GM12878 (cell line): Measurements from ENCODE around the gene WBP11. TPM values are rescaled to one million over a fixed set of nuclear protein-coding genes. Genes with fewer than 3 reads are reported as not detected.

Source experiments
- ATAC-seq: fragments of 200-7000 bp; cut with Tn5 transposase; 3 replicates; pipeline ENCODE4 v1.9.1; 2020; ENCODE audit warnings: mild to moderate bottlenecking, moderate library complexity
- BruUV-seq: library from RNA; stranded (reverse); fragments of 400-500 nt; replicated peaks from 2 replicates; lab custom pipeline; 2021; lab: Mats Ljungman, UMichigan
- CTCF ChIA-PET: fragments of 300-600 bp; sonication (Branson Sonifier 250); formaldehyde crosslinking; extraction: SDS; loops from one replicate; lab custom pipeline; 2021; ENCODE audit warnings: inconsistent platforms; lab: Yijun Ruan, JAX
- POLR2A ChIA-PET: fragments of 350-600 bp; formaldehyde crosslinking; extraction: SDS; loops from one replicate; lab custom pipeline; 2021; ENCODE audit warnings: inconsistent platforms; lab: Charles Lee
- RAD21 ChIA-PET: fragments of 300-600 bp; sonication (Branson Sonifier 250); formaldehyde crosslinking; loops from one replicate; lab custom pipeline; 2023; ENCODE audit warnings: antibody characterized with exemption; ENCODE audit not compliant: unreplicated experiment; lab: Charles Lee
- SMC1A ChIA-PET: fragments of 300-600 bp; sonication (Branson Sonifier 250); formaldehyde crosslinking; loops from one replicate; lab custom pipeline; 2023; ENCODE audit not compliant: unreplicated experiment, uncharacterized antibody; lab: Charles Lee
- DNase-seq: peaks from one replicate; pipeline ENCODE4 v3.0.0-alpha.2; 2011; ENCODE audit warnings: low read depth, low spot score
- FAIRE-seq: peaks from 3 replicates; lab custom pipeline; 2011; peaks lifted over from hg19 to GRCh38; lab: Jason Lieb, UNC
- H2AFZ ChIP-seq: 2 replicates; pipeline ENCODE4 v1.6.0; 2011; ENCODE audit warnings: low read depth, low read length, control low read depth; ENCODE audit not compliant: control insufficient read depth
- H3K27ac ChIP-seq: 2 replicates; pipeline ENCODE4 v1.5.1; 2011; ENCODE audit warnings: control low read depth; ENCODE audit not compliant: control insufficient read depth, insufficient read depth
- H3K27me3 ChIP-seq, 2 experiments: replicated peaks in 1 of 2; 2 replicates each; pipeline versions ENCODE4 v1.6.0 to v1.6.1; 2011; ENCODE audit warnings: low read length in 1 of 2; ENCODE audit not compliant: control insufficient read depth in 2 of 2, insufficient read depth in 2 of 2
- H3K36me3 ChIP-seq, 2 experiments: 2 replicates each; pipeline ENCODE4 v1.5.1; 2011; ENCODE audit warnings: low read length in 1 of 2; ENCODE audit not compliant: control insufficient read depth in 2 of 2, insufficient read depth in 2 of 2
- H3K4me1 ChIP-seq: 2 replicates; pipeline ENCODE4 v1.6.1; 2011; ENCODE audit warnings: mild to moderate bottlenecking, low read length, moderate library complexity, mixed read lengths; ENCODE audit not compliant: control insufficient read depth, insufficient read depth
- H3K4me2 ChIP-seq: 2 replicates; pipeline ENCODE4 v1.6.0; 2011; ENCODE audit warnings: control low read depth; ENCODE audit not compliant: control insufficient read depth, insufficient read depth
- H3K4me3 ChIP-seq: fragments of 200-600 bp; sonication (generic); 2 replicates; pipeline ENCODE4 v1.5.1; 2016
- H3K79me2 ChIP-seq: 2 replicates; pipeline ENCODE4 v1.6.0; 2011; ENCODE audit warnings: low read length; ENCODE audit not compliant: control insufficient read depth, insufficient read depth
- H3K9ac ChIP-seq: 2 replicates; pipeline ENCODE4 v1.8.0; 2011; ENCODE audit warnings: low read length, control low read depth, mixed read lengths; ENCODE audit not compliant: control insufficient read depth, insufficient read depth
- H3K9me3 ChIP-seq: replicated peaks from 3 replicates; pipeline ENCODE4 v1.5.1; 2011; ENCODE audit warnings: mild to moderate bottlenecking, low read length; ENCODE audit not compliant: control insufficient read depth, insufficient read depth
- H4K20me1 ChIP-seq: 2 replicates; pipeline ENCODE4 v1.6.0; 2011; ENCODE audit not compliant: control insufficient read depth, insufficient read depth
- ASH2L ChIP-seq: fragments of 300-600, 200-600 bp; sonication (generic); IDR thresholded peaks from 2 replicates; pipeline ENCODE4 v1.6.1; 2017; ENCODE audit warnings: low read depth, mild to moderate bottlenecking, borderline replicate concordance
- BHLHE40 ChIP-seq, 2 experiments: fragments of 450-650 bp in 1 of 2; IDR thresholded peaks; 2 replicates each; pipeline ENCODE4 v1.6.1; 2011 to 2017; ENCODE audit warnings: low read depth in 2 of 2, borderline replicate concordance in 1 of 2, improper control_type of control experiment in 1 of 2, low read length in 1 of 2, mild to moderate bottlenecking in 1 of 2
- BMI1 ChIP-seq: fragments of 450-650 bp; IDR thresholded peaks from 2 replicates; pipeline ENCODE4 v1.6.1; 2016; ENCODE audit warnings: mild to moderate bottlenecking, moderate library complexity, borderline replicate concordance
- BRCA1 ChIP-seq: IDR thresholded peaks from 2 replicates; pipeline ENCODE4 v1.6.1; 2011; ENCODE audit warnings: low read depth, low read length, improper control_type of control experiment
- EGR1 ChIP-seq, 2 experiments: IDR thresholded peaks; 1 replicate in 1 of 2; 2 replicates in 1 of 2; pipeline ENCODE4 v1.6.1; 2011 to 2012; ENCODE audit warnings: low read depth in 2 of 2, low read length in 2 of 2, borderline replicate concordance in 1 of 2, mild to moderate bottlenecking in 1 of 2, moderate library complexity in 1 of 2
- ESRRA ChIP-seq: IDR thresholded peaks from 2 replicates; pipeline ENCODE4 v1.6.1; 2012; ENCODE audit warnings: mild to moderate bottlenecking, low read length, improper control_type of control experiment
- FOS ChIP-seq: IDR thresholded peaks from 3 replicates; pipeline ENCODE4 v1.6.1; 2011; ENCODE audit warnings: borderline replicate concordance; ENCODE audit not compliant: insufficient read length; ENCODE audit errors: extremely low read depth
- IKZF1 ChIP-seq: fragments of 450-650 bp; conservative IDR thresholded peaks from 2 replicates; pipeline ENCODE4 v1.6.1; 2017; ENCODE audit warnings: antibody characterized with exemption, mild to moderate bottlenecking
- JUND ChIP-seq: IDR thresholded peaks from 2 replicates; pipeline ENCODE4 v1.6.1; 2012; ENCODE audit warnings: low read depth, mild to moderate bottlenecking, low read length, improper control_type of control experiment, moderate library complexity
- KLF5 ChIP-seq: fragments of 450-650 bp; IDR thresholded peaks from 2 replicates; pipeline ENCODE4 v1.6.1; 2014; ENCODE audit warnings: mild to moderate bottlenecking; ENCODE audit not compliant: partially characterized antibody
- LARP7 ChIP-seq: fragments of 450-650 bp; IDR thresholded peaks from 2 replicates; pipeline ENCODE4 v1.6.1; 2017; ENCODE audit warnings: mild to moderate bottlenecking
- MTA2 ChIP-seq: fragments of 450-650 bp; IDR thresholded peaks from 2 replicates; pipeline ENCODE4 v1.6.1; 2016; ENCODE audit warnings: low read depth, mild to moderate bottlenecking, moderate library complexity
- NFIC ChIP-seq: IDR thresholded peaks from 2 replicates; pipeline ENCODE4 v1.6.1; 2012; ENCODE audit warnings: low read depth, mild to moderate bottlenecking, inconsistent platforms, low read length, moderate library complexity
- NR2C1 ChIP-seq: fragments of 450-650 bp; IDR thresholded peaks from 2 replicates; pipeline ENCODE4 v1.6.1; 2017; ENCODE audit warnings: antibody characterized with exemption, mild to moderate bottlenecking, moderate library complexity
- NR2F1 ChIP-seq: fragments of 450-650 bp; conservative IDR thresholded peaks from 2 replicates; pipeline ENCODE4 v1.6.1; 2017; ENCODE audit warnings: mild to moderate bottlenecking
- RELA ChIP-seq: fragments of 450-650 bp; IDR thresholded peaks from 2 replicates; pipeline ENCODE4 v1.8.0; 2014; ENCODE audit warnings: borderline replicate concordance; ENCODE audit not compliant: partially characterized antibody
- SMARCA5 ChIP-seq: fragments of 450-650 bp; IDR thresholded peaks from 2 replicates; pipeline ENCODE4 v1.6.1; 2017; ENCODE audit warnings: mild to moderate bottlenecking
- SPI1 ChIP-seq: IDR thresholded peaks from 2 replicates; pipeline ENCODE4 v1.6.1; 2011; ENCODE audit warnings: low read depth, mild to moderate bottlenecking, low read length, moderate library complexity, borderline replicate concordance; ENCODE audit not compliant: insufficient read depth
- SREBF1 ChIP-seq: IDR thresholded peaks from 2 replicates; pipeline ENCODE4 v1.6.1; 2012; ENCODE audit warnings: mild to moderate bottlenecking, low read length
- SUZ12 ChIP-seq: fragments of 200-600 bp; sonication (generic); IDR thresholded peaks from one replicate; pipeline ENCODE4 v1.6.1; 2018; ENCODE audit warnings: antibody characterized with exemption, mild to moderate bottlenecking; ENCODE audit not compliant: unreplicated experiment
- ZNF207 ChIP-seq: fragments of 450-650 bp; IDR thresholded peaks from 2 replicates; pipeline ENCODE4 v1.6.1; 2014; ENCODE audit warnings: antibody characterized with exemption, mild to moderate bottlenecking, borderline replicate concordance
- ZNF24 ChIP-seq: fragments of 450-650 bp; IDR thresholded peaks from 2 replicates; pipeline ENCODE4 v1.6.1; 2017; ENCODE audit warnings: antibody characterized with exemption, mild to moderate bottlenecking
- WGBS: methylation state at CpG from one replicate; pipeline ENCODE4 v1.1.6; 2016; ENCODE audit warnings: low lambda C conversion rate; ENCODE audit not compliant: insufficient replicate concordance, insufficient coverage; ENCODE audit errors: missing lambda C conversion rate; 5-methylcytosine and 5-hydroxymethylcytosine counted together
- in situ Hi-C: fragments of 300-500 bp; cut with MboI; formaldehyde crosslinking; loops from 9 replicates; pipeline ENCODE4 v1.14.3; 2018; ENCODE audit warnings: mixed read lengths
- intact Hi-C: fragments of 100-400 bp; cut with micrococcal nuclease; formaldehyde crosslinking; loops from one replicate; pipeline ENCODE4 v1.14.2; 2022; ENCODE audit not compliant: unreplicated experiment
- polyA plus RNA-seq, 11 experiments: library from polyadenylated mRNA; depleted of rRNA in 4 of 11; unstranded in 6 of 11; stranded (reverse) in 5 of 11; fragments of >200 nt; fragmentation: Nextera tagmentation in 4 of 11; fragmentation: Illumina TruSeq in 1 of 11; extraction: Ambion mirVana in 4 of 11; extraction: Trizol in 1 of 11; gene quantifications; 1 replicate in 1 of 11; 2 replicates in 10 of 11; pipeline versions ENCODE4 v1.2.1 to v1.2.3, GENCODE V29; 2011 to 2016; ENCODE audit warnings: inconsistent platforms in 2 of 11, missing spikeins in 2 of 11, low read depth in 1 of 11
- total RNA-seq, 4 experiments: library from RNA; depleted of rRNA in 3 of 4; stranded (reverse); fragments of >200 nt in 3 of 4; fragmentation: Illumina TruSeq in 1 of 4; extraction: Trizol in 1 of 4; gene quantifications; 2 replicates each; pipeline versions ENCODE4 v1.2.1 to v1.2.3, GENCODE V29; 2013 to 2021
- TF ChIP-seq, protein P1 (sequence below): fragments of 450-650 bp; conservative IDR thresholded peaks from 2 replicates; pipeline ENCODE4 v1.6.1; 2017; ENCODE audit warnings: mild to moderate bottlenecking, moderate library complexity

The WBP11 gene
- total and polyA plus RNA-seq, 10 of the 15 experiments (the other 5 are each of a cell fraction or from before 2014, with no cell fraction given): 11.5 to 107 (median 29.1) TPM

DNA sequence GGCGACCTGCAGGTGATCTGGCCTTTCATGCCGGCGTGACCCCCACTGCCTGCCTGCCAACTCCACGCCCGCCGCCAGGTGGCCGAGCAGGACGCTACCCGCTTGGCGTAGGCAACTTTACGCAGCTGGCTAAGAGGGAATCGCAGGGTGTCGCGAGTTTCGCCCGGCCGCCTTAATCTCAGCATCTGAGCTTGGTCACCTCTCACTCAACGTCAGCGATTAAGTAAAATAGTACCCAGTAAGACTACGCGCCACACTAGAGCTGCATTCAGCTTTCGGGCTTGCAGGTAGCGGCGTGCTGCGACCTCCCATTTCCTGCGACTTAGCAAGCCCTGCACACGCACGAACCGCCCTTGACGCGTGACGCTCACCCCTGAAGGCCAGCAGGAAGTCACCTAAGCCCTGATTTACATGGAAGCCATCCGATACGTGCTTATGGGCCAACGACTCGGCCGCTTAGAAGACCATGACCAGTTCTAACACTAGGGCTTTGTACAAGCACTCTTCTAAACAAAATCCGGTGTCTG, 33.2 kb downstream of the WBP11 start:
- in situ Hi-C loops: loop anchor here (10.0 to 25.0 kb wide), 2 partner anchors 185 to 1867 kb away; no protein-coding TSS in a partner anchor
- RAD21 ChIA-PET: interaction anchor here (0.5 to 9.5 kb wide), 9 partner anchors 11 to 759 kb away, joined by 3 to 89 read pairs (median 4); partner anchors contain the start of genes ARHGDIB, C12orf60 and WBP11
- H3K27me3 ChIP-seq: no peaks in the 10 kb centered on the region
- no peaks in the 10 kb centered on the region for H4K20me1 ChIP-seq
- H3K4me1 ChIP-seq: peaks cover 2% of the 10 kb centered on the region
- peak; percentile 84 for DNase-seq
- no TSS peak for BruUV-seq
- peak; percentile 63 for ATAC-seq
- peaks cover 0 to 9% of the 10 kb centered on the region in 2 experiments; a peak in 2 of 4 replicates for H3K36me3 ChIP-seq
- H3K9ac ChIP-seq: peak overlapping the region; percentile 99
- intact Hi-C loops: loop anchor here (2.0 to 5.0 kb wide), 7 partner anchors 148 to 1112 kb away; partner anchors contain the start of genes ARHGDIB, ATF7IP and STRAP
- H3K27ac ChIP-seq: peak overlapping the region; percentile 99
- FAIRE-seq: peak; percentile 74
- peaks cover 15% of the 10 kb centered on the region; the same call in 2 of the 3 replicates for H3K9me3 ChIP-seq
- POLR2A ChIA-PET: interaction anchor here (1.1 to 3.3 kb wide), 6 partner anchors 33 to 404 kb away, joined by 3 to 41 read pairs (median 4); partner anchors contain the start of genes C12orf60 and WBP11
- peak overlapping the region; percentile 73 for H3K4me2 ChIP-seq
- CTCF ChIA-PET: interaction anchor here (1.3 to 3.6 kb wide), 11 partner anchors 11 to 532 kb away, joined by 3 to 38 read pairs (median 6); partner anchors contain the start of genes C12orf60, SMCO3 and WBP11
- SMC1A ChIA-PET: interaction anchor here (1.0 to 3.6 kb wide), 11 partner anchors 32 to 404 kb away, joined by 3 to 52 read pairs (median 4); partner anchors contain the start of genes ATF7IP, C12orf60 and WBP11
- peaks cover 61% of the 10 kb centered on the region for H3K79me2 ChIP-seq
- peak overlapping the region; percentile 48; the same call in 1 of the 2 replicates for H2AFZ ChIP-seq
- 1% methylated on average over 38 of the region's 38 CpGs for WGBS
- H3K4me3 ChIP-seq: peak overlapping the region; percentile 83
- TF ChIP-seq BRCA1 (no peak), SUZ12 (no peak), ESRRA (no peak), KLF5 (no peak), BHLHE40 (IDR thresholded peaks at IDR 0.05; ENCODE audit: borderline replicate concordance in 1 of 2, low read depth in 2 of 2, low read length in 1 of 2) (peak; percentile 83 to 91), ZNF207 (0 out of 2 replicates have a peak, but pooled peaks have one; percentile 37), ASH2L (no peak), EGR1 (IDR thresholded peaks at IDR 0.05; ENCODE audit: borderline replicate concordance in 1 of 2, low read depth in 2 of 2, low read length in 2 of 2) (peak; percentile 14 to 27; a peak in 1 of 3 replicates), NR2F1 (peak; percentile 96), IKZF1 (no peak; the same call in 1 of the 2 replicates), NR2C1 (peak; percentile 41; the same call in 1 of the 2 replicates), NFIC (no peak), SPI1 (peak; percentile 3; the same call in 1 of the 2 replicates), SREBF1 (no peak; the same call in 1 of the 2 replicates), LARP7 (peak; percentile 85; the same call in 1 of the 2 replicates), FOS (no peak), SMARCA5 (peak; percentile 91), ZNF24 (no peak), JUND (no peak), BMI1 (peak; percentile 11; the same call in 1 of the 2 replicates), MTA2 (peak; percentile 11; the same call in 1 of the 2 replicates), RELA (peak; percentile 27)
- TF ChIP-seq, protein P1, sequence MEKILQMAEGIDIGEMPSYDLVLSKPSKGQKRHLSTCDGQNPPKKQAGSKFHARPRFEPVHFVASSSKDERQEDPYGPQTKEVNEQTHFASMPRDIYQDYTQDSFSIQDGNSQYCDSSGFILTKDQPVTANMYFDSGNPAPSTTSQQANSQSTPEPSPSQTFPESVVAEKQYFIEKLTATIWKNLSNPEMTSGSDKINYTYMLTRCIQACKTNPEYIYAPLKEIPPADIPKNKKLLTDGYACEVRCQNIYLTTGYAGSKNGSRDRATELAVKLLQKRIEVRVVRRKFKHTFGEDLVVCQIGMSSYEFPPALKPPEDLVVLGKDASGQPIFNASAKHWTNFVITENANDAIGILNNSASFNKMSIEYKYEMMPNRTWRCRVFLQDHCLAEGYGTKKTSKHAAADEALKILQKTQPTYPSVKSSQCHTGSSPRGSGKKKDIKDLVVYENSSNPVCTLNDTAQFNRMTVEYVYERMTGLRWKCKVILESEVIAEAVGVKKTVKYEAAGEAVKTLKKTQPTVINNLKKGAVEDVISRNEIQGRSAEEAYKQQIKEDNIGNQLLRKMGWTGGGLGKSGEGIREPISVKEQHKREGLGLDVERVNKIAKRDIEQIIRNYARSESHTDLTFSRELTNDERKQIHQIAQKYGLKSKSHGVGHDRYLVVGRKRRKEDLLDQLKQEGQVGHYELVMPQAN: no peak; the same call in 1 of the 2 replicates
